Trophoblast cell (in vitro differentiated cells and primary cell): ENCODE results near the gene HDAC9.

ENCODE experiments used
- DNase-seq, 2 donors: peaks; one replicate each; pipeline ENCODE4 v3.0.0-alpha.2; 2016
- H2AFZ ChIP-seq: 2 replicates; pipeline ENCODE4 v1.6.1; 2013; ENCODE audit warnings: low read length, moderate library complexity, mild to moderate bottlenecking; ENCODE audit not compliant: insufficient read depth, poor library complexity
- H2AK5ac ChIP-seq: 2 replicates; pipeline ENCODE4 v1.6.1; 2013; ENCODE audit warnings: mild to moderate bottlenecking, low read length
- H2BK120ac ChIP-seq: 2 replicates; pipeline ENCODE4 v1.6.1; 2013; ENCODE audit warnings: low read length, mild to moderate bottlenecking, moderate library complexity; ENCODE audit not compliant: insufficient read depth, poor library complexity
- H2BK12ac ChIP-seq: 2 replicates; pipeline ENCODE4 v1.6.1; 2013; ENCODE audit warnings: mild to moderate bottlenecking, low read length, moderate library complexity
- H2BK5ac ChIP-seq: 2 replicates; pipeline ENCODE4 v1.6.1; 2013; ENCODE audit warnings: low read length, low read depth, moderate library complexity, mild to moderate bottlenecking; ENCODE audit not compliant: poor library complexity
- H3K14ac ChIP-seq: 2 replicates; pipeline ENCODE4 v1.6.1; 2013; ENCODE audit warnings: mild to moderate bottlenecking, low read length
- H3K18ac ChIP-seq: 2 replicates; pipeline ENCODE4 v1.6.1; 2013; ENCODE audit warnings: mild to moderate bottlenecking, low read length
- H3K23ac ChIP-seq: 2 replicates; pipeline ENCODE4 v1.6.1; 2013; ENCODE audit warnings: low read length
- H3K27ac ChIP-seq: 2 replicates; pipeline ENCODE4 v1.5.1; 2013; ENCODE audit warnings: low read depth, mild to moderate bottlenecking, inconsistent platforms, low read length, moderate library complexity
- H3K27me3 ChIP-seq: 2 replicates; pipeline ENCODE4 v1.6.1; 2013; ENCODE audit warnings: inconsistent platforms, mild to moderate bottlenecking, low read length, moderate library complexity; ENCODE audit not compliant: insufficient read depth
- H3K36me3 ChIP-seq, 2 experiments: 1 replicate in 1 of 2; 2 replicates in 1 of 2; pipeline ENCODE4 v1.6.1; 2013; ENCODE audit warnings: low read length in 2 of 2, mild to moderate bottlenecking in 2 of 2, moderate library complexity in 1 of 2; ENCODE audit not compliant: insufficient read depth in 2 of 2, control insufficient read depth in 1 of 2
- H3K4ac ChIP-seq: 2 replicates; pipeline ENCODE4 v1.6.1; 2013; ENCODE audit warnings: low read depth, mild to moderate bottlenecking, low read length, moderate library complexity
- H3K4me1 ChIP-seq, 2 experiments: 1 replicate in 1 of 2; 2 replicates in 1 of 2; pipeline ENCODE4 v1.6.1; 2013; ENCODE audit warnings: low read length in 2 of 2, mild to moderate bottlenecking in 2 of 2, moderate library complexity in 1 of 2; ENCODE audit not compliant: insufficient read depth in 2 of 2, control insufficient read depth in 1 of 2
- H3K4me2 ChIP-seq: 2 replicates; pipeline ENCODE4 v1.6.1; 2013; ENCODE audit warnings: inconsistent platforms, mild to moderate bottlenecking, low read length, moderate library complexity
- H3K4me3 ChIP-seq: 2 replicates; pipeline ENCODE4 v1.5.1; 2013; ENCODE audit warnings: mild to moderate bottlenecking, low read depth, low read length, inconsistent platforms
- H3K79me1 ChIP-seq: one replicate; pipeline ENCODE4 v1.6.1; 2013; ENCODE audit warnings: low read length
- H3K79me2 ChIP-seq: 2 replicates; pipeline ENCODE4 v1.6.1; 2013; ENCODE audit warnings: low read length, mild to moderate bottlenecking; ENCODE audit not compliant: control insufficient read depth, insufficient read depth, poor library complexity
- H3K9ac ChIP-seq: 2 replicates; pipeline ENCODE4 v1.6.1; 2013; ENCODE audit warnings: mild to moderate bottlenecking, low read length
- H3K9me3 ChIP-seq: 2 replicates; pipeline ENCODE4 v1.6.1; 2013; ENCODE audit warnings: low read depth, mild to moderate bottlenecking, control low read depth, inconsistent platforms, low read length; ENCODE audit not compliant: insufficient read depth
- H4K12ac ChIP-seq: 2 replicates; pipeline ENCODE4 v1.6.1; 2013; ENCODE audit warnings: low read depth, mild to moderate bottlenecking, low read length, moderate library complexity
- H4K8ac ChIP-seq: 2 replicates; pipeline ENCODE4 v1.6.1; 2013; ENCODE audit warnings: low read depth, mild to moderate bottlenecking, low read length, moderate library complexity
- H4K91ac ChIP-seq: one replicate; pipeline ENCODE4 v1.6.1; 2013; ENCODE audit warnings: low read depth, mild to moderate bottlenecking, low read length, moderate library complexity
- WGBS: extraction: QIAGEN DNeasy Blood & Tissue Kit; methylation state at CpG from one replicate; pipeline ENCODE4 v1.1.7; 2013; ENCODE audit warnings: missing lambda C conversion rate; ENCODE audit not compliant: insufficient read length, insufficient coverage; ENCODE audit errors: extremely low coverage; 5-methylcytosine and 5-hydroxymethylcytosine counted together

The HDAC9 gene

GRCh38 chr7:18475488-18475887 is 20.1 kb upstream of the HDAC9 start:
- no peak overlapping the region for H3K4ac ChIP-seq
- H3K9me3 ChIP-seq = no peaks in the 10 kb centered on the region
- H2BK5ac ChIP-seq = no peak overlapping the region
- no peak overlapping the region for H3K4me3 ChIP-seq
- H3K14ac ChIP-seq = no peak overlapping the region
- no peak overlapping the region for H3K18ac ChIP-seq
- H2AK5ac ChIP-seq = no peak overlapping the region
- H4K12ac ChIP-seq = no peak overlapping the region
- no peak overlapping the region for H2BK12ac ChIP-seq
- H2BK120ac ChIP-seq = no peak overlapping the region
- no peak overlapping the region for H3K4me2 ChIP-seq
- no peak overlapping the region for H3K27ac ChIP-seq
- H3K79me1 ChIP-seq = no peaks in the 10 kb centered on the region
- H3K27me3 ChIP-seq = no peaks in the 10 kb centered on the region
- no peak overlapping the region for H2AFZ ChIP-seq
- no peak overlapping the region for H4K91ac ChIP-seq
- H3K9ac ChIP-seq = no peak overlapping the region
- no peaks in the 10 kb centered on the region for H3K79me2 ChIP-seq
- H3K36me3 ChIP-seq = no peaks in the 10 kb centered on the region
- H4K8ac ChIP-seq = no peak overlapping the region
- WGBS = no CpG with 5 or more reads among the region's 2 CpGs
- DNase-seq = no peak
- H3K4me1 ChIP-seq = no peaks in the 10 kb centered on the region
- no peak overlapping the region for H3K23ac ChIP-seq

DNA sequence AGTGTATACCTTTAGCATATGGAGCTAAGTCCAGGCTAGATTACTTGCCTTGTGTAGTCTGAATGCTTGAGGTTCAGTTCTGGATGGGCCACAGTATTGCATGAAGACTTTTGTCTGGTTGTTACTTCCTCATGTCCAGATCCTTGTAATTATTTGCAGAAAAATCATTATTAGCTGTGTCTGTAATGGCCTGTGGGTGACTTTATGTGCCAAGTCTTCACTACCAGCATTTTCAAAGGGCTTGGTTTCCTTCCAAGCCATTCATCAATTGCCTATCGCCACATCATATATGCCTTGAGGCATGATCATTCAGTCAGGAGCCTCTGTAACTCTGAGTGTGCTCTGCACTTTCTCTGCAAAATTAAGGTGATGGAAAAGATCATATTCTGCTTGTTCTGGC is 13.8 kb upstream of the HDAC9 start:
- no peak overlapping the region for H2BK120ac ChIP-seq
- WGBS = no CpG with 5 or more reads among the region's 1 CpG
- no peak overlapping the region for H3K23ac ChIP-seq
- no peaks in the 10 kb centered on the region for H3K9me3 ChIP-seq
- H3K4me2 ChIP-seq = no peak overlapping the region
- no peak overlapping the region for H4K12ac ChIP-seq
- H4K8ac ChIP-seq = no peak overlapping the region
- H3K27ac ChIP-seq = no peak overlapping the region
- DNase-seq = no peak
- no peaks in the 10 kb centered on the region for H3K27me3 ChIP-seq
- no peaks in the 10 kb centered on the region for H3K36me3 ChIP-seq
- no peak overlapping the region for H2AFZ ChIP-seq
- no peak overlapping the region for H3K4me3 ChIP-seq
- no peak overlapping the region for H3K18ac ChIP-seq
- no peaks in the 10 kb centered on the region for H3K79me1 ChIP-seq
- no peak overlapping the region for H3K4ac ChIP-seq
- H3K9ac ChIP-seq = no peak overlapping the region
- H3K79me2 ChIP-seq = no peaks in the 10 kb centered on the region
- H2BK12ac ChIP-seq = no peak overlapping the region
- H2AK5ac ChIP-seq = no peak overlapping the region
- H3K4me1 ChIP-seq = no peaks in the 10 kb centered on the region
- H2BK5ac ChIP-seq = no peak overlapping the region
- no peak overlapping the region for H3K14ac ChIP-seq
- H4K91ac ChIP-seq = no peak overlapping the region

- H3K9me3 ChIP-seq = no peaks in the 10 kb centered on the region
- no peak for DNase-seq
- H4K12ac ChIP-seq = no peak overlapping the region
- H3K27me3 ChIP-seq = no peaks in the 10 kb centered on the region
- no peak overlapping the region for H2AK5ac ChIP-seq
- H2BK5ac ChIP-seq = no peak overlapping the region
- H3K27ac ChIP-seq = no peak overlapping the region
- no peaks in the 10 kb centered on the region for H3K79me1 ChIP-seq
- no peak overlapping the region for H3K4me3 ChIP-seq
- H3K9ac ChIP-seq = no peak overlapping the region
- H3K4me1 ChIP-seq = no peaks in the 10 kb centered on the region
- no peak overlapping the region for H2AFZ ChIP-seq
- H3K36me3 ChIP-seq = no peaks in the 10 kb centered on the region
- no peak overlapping the region for H4K91ac ChIP-seq
- H3K23ac ChIP-seq = no peak overlapping the region
- no peaks in the 10 kb centered on the region for H3K79me2 ChIP-seq
- no CpG with 5 or more reads among the region's 1 CpG for WGBS
- no peak overlapping the region for H2BK120ac ChIP-seq
- H2BK12ac ChIP-seq = no peak overlapping the region
- H3K4ac ChIP-seq = no peak overlapping the region
- no peak overlapping the region for H3K18ac ChIP-seq
- H4K8ac ChIP-seq = no peak overlapping the region
- no peak overlapping the region for H3K4me2 ChIP-seq
- no peak overlapping the region for H3K14ac ChIP-seq
These were observed 7.5 kb upstream of the HDAC9 start for GRCh38 chr7:18488049-18488448.

DNA sequence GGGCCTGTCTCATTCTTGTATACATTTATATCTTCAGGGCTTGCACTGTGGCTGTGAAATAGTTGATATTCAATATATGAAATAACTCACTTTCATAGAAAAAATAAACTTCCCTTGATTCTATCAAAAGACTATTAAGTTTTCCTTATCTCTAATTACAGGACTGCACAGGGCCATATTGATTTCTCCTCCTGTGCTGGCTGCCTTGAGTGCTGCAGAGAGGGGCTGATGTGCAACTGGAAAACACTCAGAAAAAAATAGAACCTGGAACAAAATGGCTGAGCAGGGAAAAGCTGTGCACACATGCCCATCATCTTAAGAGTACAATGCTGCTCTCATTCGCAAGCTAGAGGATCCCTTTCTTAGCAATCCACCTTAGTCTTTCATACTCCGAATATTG is 5.9 kb upstream of the HDAC9 start:
- H3K4me2 ChIP-seq = no peak overlapping the region
- no peak overlapping the region for H2BK12ac ChIP-seq
- H3K79me1 ChIP-seq = no peaks in the 10 kb centered on the region
- no peak for DNase-seq
- H4K12ac ChIP-seq = no peak overlapping the region
- H4K91ac ChIP-seq = no peak overlapping the region
- no peak overlapping the region for H3K4me3 ChIP-seq
- H3K27me3 ChIP-seq = no peaks in the 10 kb centered on the region
- no peak overlapping the region for H2AFZ ChIP-seq
- no peaks in the 10 kb centered on the region for H3K9me3 ChIP-seq
- no peak overlapping the region for H3K4ac ChIP-seq
- no peak overlapping the region for H2AK5ac ChIP-seq
- no peak overlapping the region for H3K14ac ChIP-seq
- no peak overlapping the region for H2BK120ac ChIP-seq
- no CpG with 5 or more reads among the region's 2 CpGs for WGBS
- H3K79me2 ChIP-seq = no peaks in the 10 kb centered on the region
- H3K27ac ChIP-seq = no peak overlapping the region
- H3K9ac ChIP-seq = no peak overlapping the region
- no peaks in the 10 kb centered on the region for H3K4me1 ChIP-seq
- no peaks in the 10 kb centered on the region for H3K36me3 ChIP-seq
- no peak overlapping the region for H4K8ac ChIP-seq
- no peak overlapping the region for H2BK5ac ChIP-seq
- H3K23ac ChIP-seq = no peak overlapping the region
- no peak overlapping the region for H3K18ac ChIP-seq
